ENCODE results near the gene ZP1.

DNA sequence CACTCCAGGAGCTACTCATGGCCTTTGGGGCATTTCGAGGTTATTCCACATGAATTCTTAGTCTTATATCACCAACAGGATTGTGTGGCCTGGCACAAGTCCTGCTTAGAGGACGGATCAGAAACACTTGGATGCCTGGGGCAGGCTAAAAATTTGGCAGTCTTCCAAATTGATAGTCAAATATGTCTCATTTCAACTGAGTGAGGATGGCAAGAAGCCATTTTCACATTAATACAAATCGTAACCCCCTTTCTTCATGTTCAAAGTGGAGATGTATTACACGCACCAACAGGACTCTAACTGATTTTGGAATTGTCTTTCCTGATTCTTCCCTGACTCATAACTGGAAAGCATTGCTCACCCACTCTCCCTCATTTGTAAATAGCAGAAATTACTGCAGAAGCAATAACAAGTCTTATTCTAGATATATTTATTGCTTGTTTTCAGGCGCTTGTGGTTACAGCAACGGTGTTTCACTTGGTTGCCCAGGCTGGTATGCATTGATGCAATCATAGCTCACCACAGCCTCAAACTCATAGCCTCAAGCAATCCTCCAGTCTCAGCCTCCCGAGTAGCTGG lies 35.8 kb upstream of the ZP1 start:
- TF ChIP-seq, protein P1, sequence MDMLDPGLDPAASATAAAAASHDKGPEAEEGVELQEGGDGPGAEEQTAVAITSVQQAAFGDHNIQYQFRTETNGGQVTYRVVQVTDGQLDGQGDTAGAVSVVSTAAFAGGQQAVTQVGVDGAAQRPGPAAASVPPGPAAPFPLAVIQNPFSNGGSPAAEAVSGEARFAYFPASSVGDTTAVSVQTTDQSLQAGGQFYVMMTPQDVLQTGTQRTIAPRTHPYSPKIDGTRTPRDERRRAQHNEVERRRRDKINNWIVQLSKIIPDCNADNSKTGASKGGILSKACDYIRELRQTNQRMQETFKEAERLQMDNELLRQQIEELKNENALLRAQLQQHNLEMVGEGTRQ (CRISPR knock-in tag; IDR thresholded peaks at IDR 0.05) = no peak
- TF ChIP-seq KAT7 (CRISPR knock-in tag; IDR thresholded peaks at IDR 0.05; ENCODE audit: borderline replicate concordance) = no peak
